SK-N-SH (cell line): ENCODE measurements around the gene KCNE3. TPM values are rescaled to one million over a fixed set of nuclear protein-coding genes. Genes with fewer than 3 reads are reported as not detected.

ENCODE experiments used
- CTCF ChIA-PET: fragments of 300-600, 350-600 bp; formaldehyde crosslinking; extraction: SDS; loops from one replicate; lab custom pipeline; 2021; lab: Yijun Ruan, JAX
- POLR2A ChIA-PET: fragments of 350-600 bp; sonication (Branson Sonifier 250); formaldehyde crosslinking; extraction: SDS; loops from one replicate; lab custom pipeline; 2020; ENCODE audit warnings: antibody characterized with exemption, inconsistent platforms; lab: Yijun Ruan, JAX
- DNase-seq: peaks from one replicate; pipeline ENCODE4 v3.0.0; 2012
- H2AFZ ChIP-seq: fragments of 200-600 bp; sonication (generic); 2 replicates; pipeline ENCODE4 v1.8.1; 2016; ENCODE audit warnings: antibody characterized with exemption, mild to moderate bottlenecking, low read depth
- H3F3A ChIP-seq: fragments of 200-600 bp; sonication (generic); replicated peaks from 2 replicates; pipeline ENCODE3; 2016; ENCODE audit warnings: antibody characterized with exemption, mild to moderate bottlenecking; ENCODE audit not compliant: insufficient read depth
- H3K27ac ChIP-seq, 2 experiments: fragments of 200-500 bp in 1 of 2; fragments of 200-600 bp in 1 of 2; sonication (Bioruptor generic) in 1 of 2; sonication (generic), shearing (Covaris generic) in 1 of 2; 2 replicates each; pipeline versions ENCODE4 v1.5.1 to v1.6.1; 2014 to 2016; ENCODE audit warnings: low read depth in 2 of 2, inconsistent platforms in 1 of 2, low read length in 1 of 2, mild to moderate bottlenecking in 1 of 2, mixed read lengths in 1 of 2
- H3K27me3 ChIP-seq: fragments of 200-600 bp; sonication (generic), shearing (Covaris generic); 2 replicates; pipeline ENCODE4 v1.6.1; 2016; ENCODE audit warnings: mixed run types; ENCODE audit not compliant: insufficient read depth
- H3K36me3 ChIP-seq, 2 experiments: fragments of 200-500 bp in 1 of 2; fragments of 200-600 bp in 1 of 2; sonication (Bioruptor generic) in 1 of 2; sonication (generic) in 1 of 2; replicated peaks in 1 of 2; 2 replicates each; pipeline versions ENCODE3 to v1.5.1; 2014 to 2016; ENCODE audit warnings: low read length in 1 of 2, mild to moderate bottlenecking in 1 of 2; ENCODE audit not compliant: insufficient read depth in 2 of 2, control insufficient read depth in 1 of 2
- H3K4me1 ChIP-seq, 2 experiments: fragments of 200-500 bp in 1 of 2; fragments of 200-600 bp in 1 of 2; sonication (Bioruptor generic) in 1 of 2; sonication (generic), shearing (Covaris generic) in 1 of 2; 2 replicates each; pipeline versions ENCODE4 v1.5.1 to v1.6.1; 2014 to 2016; ENCODE audit warnings: low read depth in 1 of 2, low read length in 1 of 2, mixed run types in 1 of 2; ENCODE audit not compliant: insufficient read depth in 2 of 2, control insufficient read depth in 1 of 2
- H3K4me2 ChIP-seq: fragments of 200-600 bp; sonication (generic), shearing (Covaris generic); 2 replicates; pipeline ENCODE4 v1.6.1; 2017; ENCODE audit warnings: mixed run types
- H3K4me3 ChIP-seq, 2 experiments: fragments of 200-500 bp in 1 of 2; fragments of 200-600 bp in 1 of 2; sonication (Bioruptor generic) in 1 of 2; sonication (generic), shearing (Covaris generic) in 1 of 2; 2 replicates each; pipeline versions ENCODE4 v1.5.1 to v1.8.1; 2014 to 2016; ENCODE audit warnings: low read depth in 2 of 2, inconsistent platforms in 1 of 2, low read length in 1 of 2, mild to moderate bottlenecking in 1 of 2, mixed read lengths in 1 of 2, moderate library complexity in 1 of 2
- H3K79me2 ChIP-seq: fragments of 200-600 bp; sonication (generic); 2 replicates; pipeline ENCODE4 v1.8.1; 2017; ENCODE audit warnings: mild to moderate bottlenecking; ENCODE audit not compliant: insufficient read depth
- H3K9ac ChIP-seq: fragments of 200-600 bp; sonication (generic); 2 replicates; pipeline ENCODE4 v1.6.1; 2017; ENCODE audit warnings: mixed run types
- H3K9me2 ChIP-seq: fragments of 200-600 bp; sonication (generic); 2 replicates; pipeline ENCODE4 v1.6.1; 2017; ENCODE audit warnings: mixed run types
- H3K9me3 ChIP-seq: fragments of 200-600 bp; sonication (generic); 2 replicates; pipeline ENCODE4 v1.6.1; 2017; ENCODE audit warnings: mixed run types, mild to moderate bottlenecking, moderate library complexity
- H4K20me1 ChIP-seq: fragments of 200-600 bp; sonication (generic); 2 replicates; pipeline ENCODE4 v1.6.1; 2017; ENCODE audit warnings: mild to moderate bottlenecking, mixed run types; ENCODE audit not compliant: insufficient read depth
- CHD2 ChIP-seq: fragments of 150-350 bp; IDR thresholded peaks from 2 replicates; pipeline ENCODE4 v1.6.1; 2018; ENCODE audit warnings: low read length; ENCODE audit not compliant: partially characterized antibody
- ELF1 ChIP-seq: IDR thresholded peaks from 2 replicates; pipeline ENCODE4 v1.4.0; 2012
- EP300 ChIP-seq, 2 experiments: IDR thresholded peaks; 2 replicates each; pipeline versions ENCODE4 v1.4.0 to v1.6.1; 2012; ENCODE audit warnings: borderline replicate concordance in 1 of 2, low read depth in 1 of 2, low read length in 1 of 2
- FOSL2 ChIP-seq: IDR thresholded peaks from 2 replicates; pipeline ENCODE4 v1.4.0; 2012; ENCODE audit warnings: low read depth, mild to moderate bottlenecking, moderate library complexity, borderline replicate concordance
- GABPA ChIP-seq: IDR thresholded peaks from 2 replicates; pipeline ENCODE4 v1.4.0; 2012; ENCODE audit warnings: low read depth, mild to moderate bottlenecking
- IRF3 ChIP-seq: fragments of 150-350 bp; IDR thresholded peaks from 2 replicates; pipeline ENCODE4 v1.6.1; 2016; ENCODE audit warnings: mild to moderate bottlenecking, low read depth, low read length
- JUND ChIP-seq: IDR thresholded peaks from 2 replicates; pipeline ENCODE4 v1.4.0; 2012
- POLR2AphosphoS5 ChIP-seq: IDR thresholded peaks from 2 replicates; pipeline ENCODE4 v1.6.1; 2012; ENCODE audit warnings: low read depth, low read length
- RFX5 ChIP-seq: IDR thresholded peaks from 2 replicates; pipeline ENCODE4 v1.6.1; 2012; ENCODE audit warnings: mild to moderate bottlenecking, improper control_type of control experiment, low read length
- TEAD4 ChIP-seq: IDR thresholded peaks from 2 replicates; pipeline ENCODE4 v1.4.0; 2012; ENCODE audit warnings: mild to moderate bottlenecking, borderline replicate concordance; ENCODE audit not compliant: insufficient read depth
- YY1 ChIP-seq: IDR thresholded peaks from 2 replicates; pipeline ENCODE4 v1.4.0; 2012; ENCODE audit warnings: low read depth, mild to moderate bottlenecking
- WGBS: methylation state at CpG from one replicate; pipeline ENCODE4 v1.1.6; 2017; ENCODE audit warnings: low lambda C conversion rate; 5-methylcytosine and 5-hydroxymethylcytosine counted together
- polyA plus RNA-seq, 3 experiments: library from polyadenylated mRNA; depleted of rRNA; stranded (reverse); fragments of >200 nt; gene quantifications; 2 replicates each; pipeline ENCODE4 v1.2.3, GENCODE V29; 2012

Gene KCNE3
- polyA plus RNA-seq, 1 of the 3 experiments (the other 2 are of a cell fraction), result not detected

- no peak for DNase-seq
- no peak overlapping the region for H3K4me3 ChIP-seq
- ChIA-PET CTCF (interaction anchor here (0.6 to 14.5 kb wide), 5 partner anchors 9 to 188 kb away, joined by 3 to 218 read pairs (median 4); no protein-coding TSS in a partner anchor), POLR2A (no interaction called here)
- H3F3A ChIP-seq, result no peaks in the 10 kb centered on the region
- no peaks in the 10 kb centered on the region for H4K20me1 ChIP-seq
- TF ChIP-seq RFX5 (no peak), IRF3 (no peak)
- no peaks in the 10 kb centered on the region for H3K9me3 ChIP-seq
- H3K9ac ChIP-seq, result no peak overlapping the region
- WGBS, result 96% methylated on average over 3 of the region's 3 CpGs
- H3K27me3 ChIP-seq, result no peaks in the 10 kb centered on the region
- H3K27ac ChIP-seq, result no peak overlapping the region
- H3K36me3 ChIP-seq, result no peaks in the 10 kb centered on the region
- H3K9me2 ChIP-seq, result no peaks in the 10 kb centered on the region
- no peaks in the 10 kb centered on the region for H3K79me2 ChIP-seq
- H2AFZ ChIP-seq, result no peak overlapping the region
- no peak overlapping the region for H3K4me2 ChIP-seq
- peaks cover 0 to 21% of the 10 kb centered on the region in 2 experiments; a peak in 3 of 4 replicates for H3K4me1 ChIP-seq
Measured at GRCh38 chr11:74442636-74443035, 24.7 kb downstream of the KCNE3 start.

- Histone ChIP-seq H3K4me3 (no peak overlapping the region), H3K36me3 (no peaks in the 10 kb centered on the region), H3K4me2 (no peak overlapping the region), H3K9me2 (no peaks in the 10 kb centered on the region), H3K79me2 (no peaks in the 10 kb centered on the region), H3K27me3 (no peaks in the 10 kb centered on the region), H4K20me1 (no peaks in the 10 kb centered on the region), H3K9ac (no peak overlapping the region), H2AFZ (no peak overlapping the region), H3F3A (no peaks in the 10 kb centered on the region), H3K27ac (no peak overlapping the region), H3K9me3 (no peaks in the 10 kb centered on the region), H3K4me1 (peaks cover 0 to 5% of the 10 kb centered on the region in 2 experiments; a peak in 3 of 4 replicates)
- ChIA-PET CTCF (interaction anchor here (1.0 to 3.7 kb wide), 2 partner anchors 11 to 14 kb away, joined by 3 to 12 read pairs; no protein-coding TSS in a partner anchor), POLR2A (no interaction called here)
- TF ChIP-seq TEAD4 (no peak), EP300 (IDR thresholded peaks at IDR 0.05; ENCODE audit: borderline replicate concordance in 1 of 2, low read depth in 1 of 2, low read length in 1 of 2) (no peak)
- no peak for DNase-seq
- WGBS, result 94% methylated on average over 1 of the region's 1 CpG
Measured at GRCh38 chr11:74438681-74439080, 28.7 kb downstream of the KCNE3 start.

GRCh38 chr11:74437441-74438042, 29.8 kb downstream of the KCNE3 start:
- Histone ChIP-seq H3K27me3 (no peaks in the 10 kb centered on the region), H3K36me3 (no peaks in the 10 kb centered on the region), H3K4me2 (no peak overlapping the region), H3K4me3 (no peak overlapping the region), H3K9ac (no peak overlapping the region), H2AFZ (peak overlapping the region; percentile 10; the same call in 1 of the 2 replicates), H4K20me1 (no peaks in the 10 kb centered on the region), H3K27ac (0 out of 4 replicates have a peak overlapping the region, but pooled peaks of 1 of the 2 experiments have one; percentile 18), H3K9me2 (no peaks in the 10 kb centered on the region), H3K4me1 (no peaks in the 10 kb centered on the region; a peak in 1 of 4 replicates), H3K79me2 (no peaks in the 10 kb centered on the region), H3F3A (no peaks in the 10 kb centered on the region), H3K9me3 (no peaks in the 10 kb centered on the region)
- ChIA-PET POLR2A (interaction anchor here (0.7 kb wide), 1 partner anchor 571 kb away, joined by 3 read pairs; no protein-coding TSS in a partner anchor), CTCF (interaction anchor here (1.8 to 3.7 kb wide), 3 partner anchors 13 to 182 kb away, joined by 8 to 13 read pairs (median 12); no protein-coding TSS in a partner anchor)
- DNase-seq, result no peak
- 88% methylated on average over 1 of the region's 1 CpG for WGBS
- TF ChIP-seq YY1, result no peak
- TF ChIP-seq CHD2, result no peak
- TF ChIP-seq JUND, result no peak
- TF ChIP-seq GABPA, result no peak
- 0 out of 2 replicates have a peak, but pooled peaks have one; percentile 11 for TF ChIP-seq FOSL2
- no peak for TF ChIP-seq ELF1
- TF ChIP-seq POLR2AphosphoS5, result no peak
